Testis (tissue), 3 donors: ENCODE results near the gene MMP28. TPM values are rescaled to one million over a fixed set of nuclear protein-coding genes. Genes with fewer than 3 reads are reported as not detected.

ENCODE experiments used
- DNase-seq: peaks from one replicate; pipeline ENCODE4 v3.0.0-alpha.2; 2019
- H3K27ac ChIP-seq, 2 donors: fragments of 200-600 bp; sonication (generic); one replicate each; pipeline ENCODE4 v1.5.1; 2019
- H3K27me3 ChIP-seq: fragments of 200-600 bp; sonication (generic); one replicate; pipeline ENCODE4 v1.5.1; 2019
- H3K36me3 ChIP-seq: fragments of 200-600 bp; sonication (generic); one replicate; pipeline ENCODE4 v1.5.1; 2017; ENCODE audit warnings: low read depth; ENCODE audit errors: missing control alignments
- H3K4me1 ChIP-seq: fragments of 200-600 bp; sonication (generic); one replicate; pipeline ENCODE4 v1.5.1; 2019
- H3K4me3 ChIP-seq, 2 donors: fragments of 200-600 bp; sonication (generic); one replicate each; pipeline ENCODE4 v1.5.1; 2017 to 2019
- H3K9me3 ChIP-seq: fragments of 200-600 bp; sonication (generic); one replicate; pipeline ENCODE4 v1.5.1; 2017
- POLR2A ChIP-seq: fragments of 450-650 bp; IDR thresholded peaks from one replicate; pipeline ENCODE4 v1.6.1; 2017; ENCODE audit warnings: antibody characterized with exemption, mild to moderate bottlenecking, moderate library complexity
- WGBS, 2 donors: methylation state at CpG; one replicate each; pipeline ENCODE4 v1.1.5; 2018; 5-methylcytosine and 5-hydroxymethylcytosine counted together
- intact Hi-C: fragments of 100-400 bp; cut with DNase I; formaldehyde crosslinking; loops from one replicate; pipeline ENCODE4 v1.15.1; 2023; ENCODE audit warnings: low total_unique reads
- polyA plus RNA-seq: library from polyadenylated mRNA; stranded (reverse); fragments of 350-450 nt; fragmentation: Illumina TruSeq; extraction: RNeasy Lipid Tissue Mini Kit (QIAGEN cat#74804); gene quantifications from one replicate; pipeline ENCODE4 v1.2.3, GENCODE V29; 2014; ENCODE audit warnings: low read depth, low replicate concordance; ENCODE audit not compliant: insufficient read depth
- total RNA-seq, 2 donors: library from RNA; depleted of rRNA; stranded (reverse); fragments of >200 nt; gene quantifications; one replicate each; pipeline ENCODE4 v1.2.3, GENCODE V29; 2016
- TF ChIP-seq, protein P1 (sequence below), 3 experiments: fragments of 450-650 bp in 2 of 3; fragments of 200-600 bp in 1 of 3; sonication (generic) in 1 of 3; IDR thresholded peaks; one replicate each; pipeline ENCODE4 v1.5.1; 2016 to 2019; ENCODE audit warnings: antibody characterized with exemption in 3 of 3, mild to moderate bottlenecking in 2 of 3, moderate library complexity in 1 of 3

The MMP28 gene
- total and polyA plus RNA-seq, 3 donors from 2014 or later, result 78.3 to 237 (median 179) TPM

DNA sequence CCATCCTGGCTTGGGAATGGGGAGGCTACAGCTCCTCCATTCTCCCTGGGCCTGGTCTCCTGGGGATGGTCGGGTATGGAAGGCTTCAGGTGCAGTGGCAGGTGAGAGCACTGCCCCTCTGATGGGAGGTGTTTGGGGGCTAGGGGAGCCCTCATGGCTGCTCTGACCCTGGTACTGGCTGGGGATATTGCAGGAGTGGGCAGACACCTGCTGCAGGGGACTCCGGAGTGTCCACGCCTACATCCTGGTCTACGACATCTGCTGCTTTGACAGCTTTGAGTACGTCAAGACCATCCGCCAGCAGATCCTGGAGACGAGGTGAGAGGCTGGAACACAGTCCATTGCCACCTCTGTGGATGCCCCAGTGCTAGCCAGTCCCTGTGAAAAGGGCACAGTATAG is 55.2 kb downstream of the MMP28 start:
- WGBS, 2 donors, result 78 to 89% methylated on average over 4 to 7 of the region's 7 CpGs

DNA sequence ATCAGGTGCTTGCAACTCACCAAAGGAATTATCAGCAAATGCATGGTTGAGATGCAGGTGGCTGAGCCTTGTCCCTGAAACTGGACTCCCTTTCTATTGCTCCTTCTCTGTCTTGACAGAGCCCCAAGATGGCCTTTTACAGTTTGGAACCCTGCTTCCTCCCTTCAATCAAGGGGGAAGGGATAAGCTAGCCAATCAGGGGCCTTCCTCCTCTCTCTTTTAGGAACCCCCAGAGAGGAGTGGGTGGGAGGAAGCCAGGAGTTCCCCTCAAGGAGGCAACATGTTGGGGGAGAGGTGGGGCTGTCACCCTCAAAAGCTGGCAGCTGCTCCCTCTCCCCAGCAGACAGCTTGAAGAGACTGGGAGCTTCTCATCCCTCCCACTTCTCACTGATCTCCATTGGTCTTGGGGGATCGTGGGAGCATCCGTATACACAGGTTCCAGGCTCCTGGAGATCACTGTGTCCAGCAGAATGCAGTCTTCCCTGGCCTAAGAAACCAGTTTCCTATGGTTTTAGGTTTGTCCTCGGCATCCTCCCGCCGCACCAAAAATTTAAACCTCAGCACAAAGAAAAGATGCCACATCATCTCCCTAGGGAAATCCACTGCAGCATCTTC is 56.8 kb downstream of the MMP28 start:
- 78 to 86% methylated on average over 5 of the region's 5 CpGs for WGBS, 2 donors

More for the DNA sequence above, 55.2 kb downstream of the MMP28 start:
- H3K36me3 ChIP-seq, result no peaks in the 10 kb centered on the region
- no peak for DNase-seq
- no peaks in the 10 kb centered on the region for H3K27me3 ChIP-seq
- H3K9me3 ChIP-seq, result no peaks in the 10 kb centered on the region
- H3K4me1 ChIP-seq, result no peaks in the 10 kb centered on the region
- H3K4me3 ChIP-seq, result no peak overlapping the region
- no peak overlapping the region for H3K27ac ChIP-seq
- intact Hi-C loops, result no loop called here
- TF ChIP-seq, protein P1, sequence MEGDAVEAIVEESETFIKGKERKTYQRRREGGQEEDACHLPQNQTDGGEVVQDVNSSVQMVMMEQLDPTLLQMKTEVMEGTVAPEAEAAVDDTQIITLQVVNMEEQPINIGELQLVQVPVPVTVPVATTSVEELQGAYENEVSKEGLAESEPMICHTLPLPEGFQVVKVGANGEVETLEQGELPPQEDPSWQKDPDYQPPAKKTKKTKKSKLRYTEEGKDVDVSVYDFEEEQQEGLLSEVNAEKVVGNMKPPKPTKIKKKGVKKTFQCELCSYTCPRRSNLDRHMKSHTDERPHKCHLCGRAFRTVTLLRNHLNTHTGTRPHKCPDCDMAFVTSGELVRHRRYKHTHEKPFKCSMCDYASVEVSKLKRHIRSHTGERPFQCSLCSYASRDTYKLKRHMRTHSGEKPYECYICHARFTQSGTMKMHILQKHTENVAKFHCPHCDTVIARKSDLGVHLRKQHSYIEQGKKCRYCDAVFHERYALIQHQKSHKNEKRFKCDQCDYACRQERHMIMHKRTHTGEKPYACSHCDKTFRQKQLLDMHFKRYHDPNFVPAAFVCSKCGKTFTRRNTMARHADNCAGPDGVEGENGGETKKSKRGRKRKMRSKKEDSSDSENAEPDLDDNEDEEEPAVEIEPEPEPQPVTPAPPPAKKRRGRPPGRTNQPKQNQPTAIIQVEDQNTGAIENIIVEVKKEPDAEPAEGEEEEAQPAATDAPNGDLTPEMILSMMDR (IDR thresholded peaks at IDR 0.05), result no peak
- TF ChIP-seq POLR2A, result no peak

DNA sequence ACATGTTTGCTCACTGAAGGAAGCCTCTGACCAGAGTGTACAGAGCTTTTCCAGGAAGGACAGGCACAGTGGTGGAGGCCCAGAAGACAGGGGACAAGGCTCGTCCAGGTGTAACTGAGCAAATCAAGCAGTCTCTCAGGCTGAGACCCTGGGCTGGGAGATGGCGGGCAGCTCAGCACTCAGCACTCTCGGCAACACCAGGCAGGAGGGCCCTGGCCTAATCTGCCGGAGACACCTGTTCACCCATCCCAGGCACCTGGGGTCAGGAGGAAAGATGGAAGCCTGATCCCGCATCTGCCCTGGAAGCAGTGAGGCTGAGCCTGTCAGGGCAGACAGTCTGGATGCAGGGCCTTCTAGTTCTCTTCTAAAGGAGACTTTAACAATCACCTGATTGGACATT is 59.2 kb downstream of the MMP28 start:
- intact Hi-C loops, result no loop called here

More for the DNA sequence above, 56.8 kb downstream of the MMP28 start:
- no peak for DNase-seq
- Histone ChIP-seq H3K4me1 (no peaks in the 10 kb centered on the region), H3K9me3 (no peaks in the 10 kb centered on the region), H3K4me3 (no peak overlapping the region), H3K36me3 (no peaks in the 10 kb centered on the region), H3K27me3 (no peaks in the 10 kb centered on the region), H3K27ac (no peak overlapping the region)
- TF ChIP-seq, protein P1 (IDR thresholded peaks at IDR 0.05), result no peak
- TF ChIP-seq POLR2A, result no peak
- intact Hi-C loops, result no loop called here

DNA sequence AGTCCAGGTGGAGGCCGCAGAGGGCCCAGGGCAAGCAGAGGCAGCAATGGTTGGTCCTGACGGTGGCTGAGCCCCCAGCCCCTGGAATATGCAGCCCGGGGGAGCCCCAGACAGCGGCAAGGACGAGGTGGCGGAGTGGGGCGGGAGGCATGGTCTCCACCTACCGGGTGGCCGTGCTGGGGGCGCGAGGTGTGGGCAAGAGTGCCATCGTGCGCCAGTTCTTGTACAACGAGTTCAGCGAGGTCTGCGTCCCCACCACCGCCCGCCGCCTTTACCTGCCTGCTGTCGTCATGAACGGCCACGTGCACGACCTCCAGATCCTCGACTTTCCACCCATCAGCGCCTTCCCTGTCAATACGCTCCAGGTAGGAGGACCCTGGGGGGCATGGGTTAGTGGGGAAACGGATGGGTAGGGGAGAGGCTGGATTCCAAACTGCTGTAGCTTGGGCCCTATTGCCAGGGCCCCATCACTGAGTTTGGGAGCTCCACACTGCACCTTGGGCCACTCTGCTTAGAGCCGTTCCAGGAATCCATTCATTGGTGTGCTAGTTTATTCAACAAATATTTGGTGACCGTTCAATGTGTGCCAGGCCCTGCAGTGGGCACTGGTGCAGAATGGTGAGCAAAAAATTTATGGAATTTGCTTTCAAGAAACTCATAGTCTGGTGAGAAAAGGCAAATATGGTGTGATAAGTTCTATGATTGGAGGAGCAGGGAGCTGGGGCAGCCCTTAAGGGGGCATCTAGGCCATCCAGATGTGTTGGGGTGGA is 60.2 kb downstream of the MMP28 start:
- no peak overlapping the region for H3K27ac ChIP-seq
- no peak for DNase-seq
- no peaks in the 10 kb centered on the region for H3K36me3 ChIP-seq
- intact Hi-C loops, result no loop called here
- H3K4me3 ChIP-seq, result no peak overlapping the region
- H3K27me3 ChIP-seq, result no peaks in the 10 kb centered on the region
- peaks cover 6% of the 10 kb centered on the region for H3K4me1 ChIP-seq
- TF ChIP-seq, protein P1 (IDR thresholded peaks at IDR 0.05), result no peak
- TF ChIP-seq POLR2A, result no peak
- 82 to 86% methylated on average over 21 to 29 of the region's 29 CpGs for WGBS, 2 donors
- no peaks in the 10 kb centered on the region for H3K9me3 ChIP-seq

More for the DNA sequence above, 59.2 kb downstream of the MMP28 start:
- H3K4me3 ChIP-seq, result no peak overlapping the region
- no peak for TF ChIP-seq POLR2A
- TF ChIP-seq, protein P1 (IDR thresholded peaks at IDR 0.05), result no peak
- no peaks in the 10 kb centered on the region for H3K36me3 ChIP-seq
- H3K27me3 ChIP-seq, result no peaks in the 10 kb centered on the region
- H3K4me1 ChIP-seq, result peaks cover 1% of the 10 kb centered on the region
- no peaks in the 10 kb centered on the region for H3K9me3 ChIP-seq
- DNase-seq, result no peak
- H3K27ac ChIP-seq, result no peak overlapping the region
- WGBS, 2 donors, result 92 to 93% methylated on average over 3 to 5 of the region's 5 CpGs
